Measurements from ENCODE around the gene MYADML2. TPM values are rescaled to one million over a fixed set of nuclear protein-coding genes. Genes with fewer than 3 reads are reported as not detected.

MYADML2 gene
- total and polyA plus RNA-seq, 7 donors = 0.47 to 95.8 (median 11.0) TPM

GRCh38 chr17:81902023-81902652, 44.9 kb downstream of the MYADML2 start, which contains the start of gene NPB:
Gene NPB (plus strand): TSS chr17:81902238. CDS start chr17:81902278, 40 bp downstream.
- peaks cover 11% of the 10 kb centered on the region for H3K4me1 ChIP-seq
- H3K27ac ChIP-seq = no peak within 1 kb of the TSS
- no peaks in the 10 kb centered on the region for H3K9me3 ChIP-seq
- intact Hi-C loops (cut with DNase I) = no loop called here
- peaks cover 0 to 59% of the 10 kb centered on the region in 2 donors for H3K36me3 ChIP-seq (ENCODE audit: insufficient read depth in 1 of 2, low read depth in 1 of 2)
- H3K4me3 ChIP-seq = peak within 1 kb of the TSS; percentile 57
- 1 to 4% (median 1%) methylated on average over 28 to 79 of the region's 79 CpGs for WGBS, 3 donors
- ATAC-seq = peak; percentile 49 to 68 (median 63)
- no peak for TF ChIP-seq CTCF (IDR thresholded peaks at IDR 0.05)
- no peak for DNase-seq
- H3K27me3 ChIP-seq (ENCODE audit: insufficient read depth in 3 of 3, low read length in 2 of 3) = no peaks in the 10 kb centered on the region

- Histone ChIP-seq H3K27me3 (ENCODE audit: insufficient read depth in 3 of 3, low read length in 2 of 3) (no peaks in the 10 kb centered on the region), H3K27ac (no peak overlapping the region), H3K36me3 (ENCODE audit: insufficient read depth in 1 of 2, low read depth in 1 of 2) (peaks cover 0 to 67% of the 10 kb centered on the region in 2 donors), H3K4me1 (peaks cover 4% of the 10 kb centered on the region), H3K4me3 (peak overlapping the region; percentile 57), H3K9me3 (no peaks in the 10 kb centered on the region)
- intact Hi-C loops (cut with DNase I) = no loop called here
- ATAC-seq (peak in 3 of 4 donors; percentile 3 to 8 (median 5)), DNase-seq (no peak)
- TF ChIP-seq CTCF (IDR thresholded peaks at IDR 0.05) = no peak
- WGBS, 3 donors = 37 to 48% (median 45%) methylated on average over 20 to 21 of the region's 21 CpGs
Measured at GRCh38 chr17:81901167-81902022, 45.6 kb downstream of the MYADML2 start.

GRCh38 chr17:81900181-81900820, 46.7 kb downstream of the MYADML2 start:
- no peaks in the 10 kb centered on the region for H3K9me3 ChIP-seq
- peaks cover 0 to 71% of the 10 kb centered on the region in 2 donors for H3K36me3 ChIP-seq (ENCODE audit: insufficient read depth in 1 of 2, low read depth in 1 of 2)
- TF ChIP-seq CTCF (IDR thresholded peaks at IDR 0.05) = no peak
- WGBS, 3 donors = 72 to 85% (median 81%) methylated on average over 18 of the region's 18 CpGs
- no peak overlapping the region for H3K4me3 ChIP-seq
- intact Hi-C loops (cut with DNase I) = no loop called here
- DNase-seq (no peak), ATAC-seq (no peak)
- no peaks in the 10 kb centered on the region for H3K27me3 ChIP-seq (ENCODE audit: insufficient read depth in 3 of 3, low read length in 2 of 3)
- H3K27ac ChIP-seq = no peak overlapping the region
- peaks cover 4% of the 10 kb centered on the region for H3K4me1 ChIP-seq

GRCh38 chr17:81899514-81900166, 47.4 kb downstream of the MYADML2 start:
- ATAC-seq (peak in 1 of 4 donors; percentile 14), DNase-seq (no peak)
- Histone ChIP-seq H3K27me3 (ENCODE audit: insufficient read depth in 3 of 3, low read length in 2 of 3) (no peaks in the 10 kb centered on the region), H3K9me3 (no peaks in the 10 kb centered on the region), H3K4me3 (no peak overlapping the region), H3K27ac (no peak overlapping the region), H3K36me3 (ENCODE audit: insufficient read depth in 1 of 2, low read depth in 1 of 2) (peaks cover 0 to 71% of the 10 kb centered on the region in 2 donors), H3K4me1 (peaks cover 4% of the 10 kb centered on the region)
- 81 to 88% (median 86%) methylated on average over 22 of the region's 22 CpGs for WGBS, 3 donors
- intact Hi-C loops (cut with DNase I) = no loop called here
- TF ChIP-seq CTCF (IDR thresholded peaks at IDR 0.05) = no peak
